ENCODE results near the gene PURB.

- TF ChIP-seq GATA2 (IDR thresholded peaks at IDR 0.05; ENCODE audit: low read depth, low read length) = no peak
- no peak for TF ChIP-seq GATA3 (IDR thresholded peaks at IDR 0.05; ENCODE audit: low read depth, low read length)
Observed at GRCh38 chr7:44849259-44849884, 36.0 kb downstream of the PURB start.

Measured in SH-SY5Y (cell line).